ENCODE measurements around the gene ZNHIT3.
"Not testable (repeated sequence)": the region's sequence is repeated elsewhere in the genome, so short reads cannot be mapped to it uniquely, and the experiment has no call there.

DNA sequence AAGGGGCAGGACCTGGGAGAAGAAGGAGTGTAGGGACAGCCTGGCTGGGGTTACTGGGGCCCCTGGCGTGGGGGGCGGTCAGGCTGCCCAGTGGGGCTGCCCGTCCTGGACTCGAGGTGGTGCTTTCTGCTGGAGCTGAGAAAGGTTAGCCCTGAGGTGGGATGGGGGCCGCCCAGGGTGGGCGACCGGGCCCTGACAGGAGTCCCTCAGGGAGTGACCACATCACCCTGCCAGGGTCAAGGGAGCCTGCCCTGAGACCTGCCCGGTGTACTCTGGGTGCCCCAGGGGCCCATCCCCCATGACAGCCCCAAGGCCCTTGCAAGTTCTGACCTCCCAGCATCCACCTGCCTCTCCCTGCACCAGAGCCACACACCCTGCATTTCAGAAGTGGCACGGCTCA is 28.8 kb upstream of the ZNHIT3 start:
- not testable (repeated sequence) for TF ChIP-seq CTCF (conservative IDR thresholded peaks at IDR 0.05; ENCODE audit: low read depth in 2 of 2); EZH2 (IDR thresholded peaks at IDR 0.05; ENCODE audit: low read depth, unreplicated experiment); EZH2phosphoT487 (IDR thresholded peaks at IDR 0.05; ENCODE audit: unreplicated experiment); JUNB (IDR thresholded peaks at IDR 0.05; ENCODE audit: unreplicated experiment); REST (IDR thresholded peaks at IDR 0.05; ENCODE audit: unreplicated experiment); POLR2AphosphoS5 (IDR thresholded peaks at IDR 0.05; ENCODE audit: low read depth); CREB1 (CRISPR knock-in tag; IDR thresholded peaks at IDR 0.05; ENCODE audit: low read depth); NANOG (IDR thresholded peaks at IDR 0.05; ENCODE audit: borderline replicate concordance)
